NCI-H1105 (cell line): ENCODE data around the gene CLCF1.

Experiments used
- DNase-seq: peaks from one replicate; lab custom pipeline; 2025; lab: John Stamatoyannopoulos, UW

The CLCF1 gene

GRCh38 chr11:67372993-67373647 lies at the start of gene CLCF1:
TSS of gene CLCF1 (minus strand) at chr11:67373598. CDS start at chr11:67373539, 59 bp downstream.
- DNase-seq: peak; percentile 12

GRCh38 chr11:67422891-67423290 lies 49.5 kb upstream of the CLCF1 start:
- no peak for DNase-seq

GRCh38 chr11:67421430-67422031 lies 48.1 kb upstream of the CLCF1 start:
- no peak for DNase-seq

- DNase-seq: peak; percentile 93
Measured at GRCh38 chr11:67420646-67421429, 47.4 kb upstream of the CLCF1 start.

- DNase-seq: no peak
Measured at GRCh38 chr11:67420147-67420645, 46.8 kb upstream of the CLCF1 start.

- no peak for DNase-seq
Measured at GRCh38 chr11:67419325-67420049, 46.1 kb upstream of the CLCF1 start.

- DNase-seq: no peak
Measured at GRCh38 chr11:67418476-67419281, 45.3 kb upstream of the CLCF1 start.

GRCh38 chr11:67417425-67417824 lies 44.0 kb upstream of the CLCF1 start:
- DNase-seq: no peak

GRCh38 chr11:67416416-67417335 lies 43.3 kb upstream of the CLCF1 start:
- peak; percentile 48 for DNase-seq

GRCh38 chr11:67415501-67416304 lies 42.3 kb upstream of the CLCF1 start, which contains the start of gene CARNS1:
TSS of gene CARNS1 (plus strand) at chr11:67415678. CDS start at chr11:67416200, 522 bp downstream.
- no peak for DNase-seq

- DNase-seq: no peak
Measured at GRCh38 chr11:67413266-67413849, 40.0 kb upstream of the CLCF1 start.

GRCh38 chr11:67412495-67413179 lies 39.2 kb upstream of the CLCF1 start:
- DNase-seq: no peak

GRCh38 chr11:67411785-67412152 lies 38.4 kb upstream of the CLCF1 start:
- no peak for DNase-seq

GRCh38 chr11:67410984-67411784 lies 37.8 kb upstream of the CLCF1 start:
- DNase-seq: no peak

GRCh38 chr11:67410369-67410831 lies 37.0 kb upstream of the CLCF1 start:
- DNase-seq: no peak

- DNase-seq: peak; percentile 7
Measured at GRCh38 chr11:67409781-67410368, 36.5 kb upstream of the CLCF1 start.

GRCh38 chr11:67409261-67409666 lies 35.9 kb upstream of the CLCF1 start:
- DNase-seq: no peak
